Measurements from ENCODE around the gene CFAP299.
"Not testable (repeated sequence)": the region's sequence is repeated elsewhere in the genome, so short reads cannot be mapped to it uniquely, and the experiment has no call there.

- not testable (repeated sequence) for TF ChIP-seq CTCF (IDR thresholded peaks at IDR 0.05); ZFX (IDR thresholded peaks at IDR 0.05; ENCODE audit: borderline replicate concordance)
Observed at GRCh38 chr4:80749558-80749957, 414.0 kb downstream of the CFAP299 start.
